Trophoblast cell (in vitro differentiated cells and primary cell): ENCODE measurements around the gene FUT7.

Experiments
- DNase-seq, 2 donors: peaks; one replicate each; pipeline ENCODE4 v3.0.0-alpha.2; 2016
- H2AFZ ChIP-seq: 2 replicates; pipeline ENCODE4 v1.6.1; 2013; ENCODE audit warnings: low read length, moderate library complexity, mild to moderate bottlenecking; ENCODE audit not compliant: insufficient read depth, poor library complexity
- H2AK5ac ChIP-seq: 2 replicates; pipeline ENCODE4 v1.6.1; 2013; ENCODE audit warnings: mild to moderate bottlenecking, low read length
- H2BK120ac ChIP-seq: 2 replicates; pipeline ENCODE4 v1.6.1; 2013; ENCODE audit warnings: low read length, mild to moderate bottlenecking, moderate library complexity; ENCODE audit not compliant: insufficient read depth, poor library complexity
- H2BK12ac ChIP-seq: 2 replicates; pipeline ENCODE4 v1.6.1; 2013; ENCODE audit warnings: mild to moderate bottlenecking, low read length, moderate library complexity
- H2BK5ac ChIP-seq: 2 replicates; pipeline ENCODE4 v1.6.1; 2013; ENCODE audit warnings: low read length, low read depth, moderate library complexity, mild to moderate bottlenecking; ENCODE audit not compliant: poor library complexity
- H3K14ac ChIP-seq: 2 replicates; pipeline ENCODE4 v1.6.1; 2013; ENCODE audit warnings: mild to moderate bottlenecking, low read length
- H3K18ac ChIP-seq: 2 replicates; pipeline ENCODE4 v1.6.1; 2013; ENCODE audit warnings: mild to moderate bottlenecking, low read length
- H3K23ac ChIP-seq: 2 replicates; pipeline ENCODE4 v1.6.1; 2013; ENCODE audit warnings: low read length
- H3K27ac ChIP-seq: 2 replicates; pipeline ENCODE4 v1.5.1; 2013; ENCODE audit warnings: low read depth, mild to moderate bottlenecking, inconsistent platforms, low read length, moderate library complexity
- H3K27me3 ChIP-seq: 2 replicates; pipeline ENCODE4 v1.6.1; 2013; ENCODE audit warnings: inconsistent platforms, mild to moderate bottlenecking, low read length, moderate library complexity; ENCODE audit not compliant: insufficient read depth
- H3K36me3 ChIP-seq, 2 experiments: 1 replicate in 1 of 2; 2 replicates in 1 of 2; pipeline ENCODE4 v1.6.1; 2013; ENCODE audit warnings: low read length in 2 of 2, mild to moderate bottlenecking in 2 of 2, moderate library complexity in 1 of 2; ENCODE audit not compliant: insufficient read depth in 2 of 2, control insufficient read depth in 1 of 2
- H3K4ac ChIP-seq: 2 replicates; pipeline ENCODE4 v1.6.1; 2013; ENCODE audit warnings: low read depth, mild to moderate bottlenecking, low read length, moderate library complexity
- H3K4me1 ChIP-seq, 2 experiments: 1 replicate in 1 of 2; 2 replicates in 1 of 2; pipeline ENCODE4 v1.6.1; 2013; ENCODE audit warnings: low read length in 2 of 2, mild to moderate bottlenecking in 2 of 2, moderate library complexity in 1 of 2; ENCODE audit not compliant: insufficient read depth in 2 of 2, control insufficient read depth in 1 of 2
- H3K4me2 ChIP-seq: 2 replicates; pipeline ENCODE4 v1.6.1; 2013; ENCODE audit warnings: inconsistent platforms, mild to moderate bottlenecking, low read length, moderate library complexity
- H3K4me3 ChIP-seq: 2 replicates; pipeline ENCODE4 v1.5.1; 2013; ENCODE audit warnings: mild to moderate bottlenecking, low read depth, low read length, inconsistent platforms
- H3K79me1 ChIP-seq: one replicate; pipeline ENCODE4 v1.6.1; 2013; ENCODE audit warnings: low read length
- H3K79me2 ChIP-seq: 2 replicates; pipeline ENCODE4 v1.6.1; 2013; ENCODE audit warnings: low read length, mild to moderate bottlenecking; ENCODE audit not compliant: control insufficient read depth, insufficient read depth, poor library complexity
- H3K9ac ChIP-seq: 2 replicates; pipeline ENCODE4 v1.6.1; 2013; ENCODE audit warnings: mild to moderate bottlenecking, low read length
- H3K9me3 ChIP-seq: 2 replicates; pipeline ENCODE4 v1.6.1; 2013; ENCODE audit warnings: low read depth, mild to moderate bottlenecking, control low read depth, inconsistent platforms, low read length; ENCODE audit not compliant: insufficient read depth
- H4K12ac ChIP-seq: 2 replicates; pipeline ENCODE4 v1.6.1; 2013; ENCODE audit warnings: low read depth, mild to moderate bottlenecking, low read length, moderate library complexity
- H4K8ac ChIP-seq: 2 replicates; pipeline ENCODE4 v1.6.1; 2013; ENCODE audit warnings: low read depth, mild to moderate bottlenecking, low read length, moderate library complexity
- H4K91ac ChIP-seq: one replicate; pipeline ENCODE4 v1.6.1; 2013; ENCODE audit warnings: low read depth, mild to moderate bottlenecking, low read length, moderate library complexity
- WGBS: extraction: QIAGEN DNeasy Blood & Tissue Kit; methylation state at CpG from one replicate; pipeline ENCODE4 v1.1.7; 2013; ENCODE audit warnings: missing lambda C conversion rate; ENCODE audit not compliant: insufficient read length, insufficient coverage; ENCODE audit errors: extremely low coverage; 5-methylcytosine and 5-hydroxymethylcytosine counted together

Gene FUT7

GRCh38 chr9:137057545-137057944 is 25.7 kb upstream of the FUT7 start:
- Histone ChIP-seq H3K18ac (no peak overlapping the region), H4K91ac (no peak overlapping the region), H3K4me3 (no peak overlapping the region), H2BK12ac (no peak overlapping the region), H3K14ac (no peak overlapping the region), H3K9me3 (no peaks in the 10 kb centered on the region), H3K36me3 (no peaks in the 10 kb centered on the region), H4K12ac (no peak overlapping the region), H2BK120ac (no peak overlapping the region), H3K4ac (no peak overlapping the region), H3K79me2 (no peaks in the 10 kb centered on the region), H3K23ac (no peak overlapping the region), H4K8ac (no peak overlapping the region), H3K27me3 (peaks cover 21% of the 10 kb centered on the region), H2AK5ac (no peak overlapping the region), H3K4me1 (peaks cover 8 to 11% of the 10 kb centered on the region in 2 experiments), H3K27ac (no peak overlapping the region), H3K79me1 (no peaks in the 10 kb centered on the region), H2BK5ac (no peak overlapping the region), H3K4me2 (no peak overlapping the region), H3K9ac (no peak overlapping the region), H2AFZ (no peak overlapping the region)
- WGBS = no CpG with 5 or more reads among the region's 16 CpGs
- no peak for DNase-seq

- no peak overlapping the region for H4K8ac ChIP-seq
- WGBS = no CpG with 5 or more reads among the region's 17 CpGs
- no peak overlapping the region for H3K14ac ChIP-seq
- H2BK12ac ChIP-seq = no peak overlapping the region
- no peak overlapping the region for H2BK5ac ChIP-seq
- no peaks in the 10 kb centered on the region for H3K79me2 ChIP-seq
- DNase-seq = no peak
- no peak overlapping the region for H3K18ac ChIP-seq
- no peaks in the 10 kb centered on the region for H3K79me1 ChIP-seq
- no peaks in the 10 kb centered on the region for H3K9me3 ChIP-seq
- peak overlapping the region; percentile 43 for H3K4me3 ChIP-seq
- no peak overlapping the region for H4K91ac ChIP-seq
- no peak overlapping the region for H2BK120ac ChIP-seq
- H3K27ac ChIP-seq = no peak overlapping the region
- H3K27me3 ChIP-seq = peaks cover 22% of the 10 kb centered on the region
- no peak overlapping the region for H3K4me2 ChIP-seq
- no peak overlapping the region for H3K23ac ChIP-seq
- H3K36me3 ChIP-seq = no peaks in the 10 kb centered on the region
- H2AFZ ChIP-seq = no peak overlapping the region
- no peak overlapping the region for H3K4ac ChIP-seq
- H3K9ac ChIP-seq = no peak overlapping the region
- H4K12ac ChIP-seq = no peak overlapping the region
- peaks cover 8 to 11% of the 10 kb centered on the region in 2 experiments for H3K4me1 ChIP-seq
- no peak overlapping the region for H2AK5ac ChIP-seq
Measured at GRCh38 chr9:137056739-137057415, 25.0 kb upstream of the FUT7 start.

GRCh38 chr9:137055385-137056364 is 23.8 kb upstream of the FUT7 start:
- Histone ChIP-seq H2BK5ac (no peak overlapping the region), H3K4ac (no peak overlapping the region), H3K18ac (no peak overlapping the region), H3K14ac (no peak overlapping the region), H3K27me3 (peaks cover 22% of the 10 kb centered on the region), H4K12ac (no peak overlapping the region), H3K9me3 (peaks cover 1% of the 10 kb centered on the region), H2AK5ac (no peak overlapping the region), H2BK120ac (no peak overlapping the region), H3K9ac (no peak overlapping the region), H4K8ac (no peak overlapping the region), H2BK12ac (no peak overlapping the region), H3K79me1 (no peaks in the 10 kb centered on the region), H3K23ac (no peak overlapping the region), H3K79me2 (no peaks in the 10 kb centered on the region), H4K91ac (no peak overlapping the region), H3K36me3 (no peaks in the 10 kb centered on the region), H3K27ac (no peak overlapping the region), H3K4me2 (no peak overlapping the region), H3K4me3 (no peak overlapping the region), H3K4me1 (peaks cover 8 to 11% of the 10 kb centered on the region in 2 experiments), H2AFZ (no peak overlapping the region)
- no peak for DNase-seq
- no CpG with 5 or more reads among the region's 28 CpGs for WGBS

GRCh38 chr9:137054932-137055384 is 23.1 kb upstream of the FUT7 start:
- H3K18ac ChIP-seq = no peak overlapping the region
- H4K91ac ChIP-seq = no peak overlapping the region
- H3K4me1 ChIP-seq = peaks cover 8 to 11% of the 10 kb centered on the region in 2 experiments
- H3K14ac ChIP-seq = no peak overlapping the region
- no peak overlapping the region for H2AK5ac ChIP-seq
- WGBS = no CpG with 5 or more reads among the region's 17 CpGs
- no peak overlapping the region for H2BK5ac ChIP-seq
- peaks cover 22% of the 10 kb centered on the region for H3K27me3 ChIP-seq
- H4K12ac ChIP-seq = no peak overlapping the region
- H3K36me3 ChIP-seq = no peaks in the 10 kb centered on the region
- no peak overlapping the region for H2BK120ac ChIP-seq
- no peak overlapping the region for H2BK12ac ChIP-seq
- H3K4me2 ChIP-seq = no peak overlapping the region
- no peaks in the 10 kb centered on the region for H3K79me1 ChIP-seq
- no peak overlapping the region for H2AFZ ChIP-seq
- no peak overlapping the region for H3K4ac ChIP-seq
- peaks cover 4% of the 10 kb centered on the region for H3K9me3 ChIP-seq
- no peak overlapping the region for H3K23ac ChIP-seq
- no peaks in the 10 kb centered on the region for H3K79me2 ChIP-seq
- no peak overlapping the region for H3K27ac ChIP-seq
- DNase-seq = no peak
- no peak overlapping the region for H4K8ac ChIP-seq
- no peak overlapping the region for H3K9ac ChIP-seq
- no peak overlapping the region for H3K4me3 ChIP-seq
